ENCODE results near the gene CDC73.

Gene CDC73

DNA sequence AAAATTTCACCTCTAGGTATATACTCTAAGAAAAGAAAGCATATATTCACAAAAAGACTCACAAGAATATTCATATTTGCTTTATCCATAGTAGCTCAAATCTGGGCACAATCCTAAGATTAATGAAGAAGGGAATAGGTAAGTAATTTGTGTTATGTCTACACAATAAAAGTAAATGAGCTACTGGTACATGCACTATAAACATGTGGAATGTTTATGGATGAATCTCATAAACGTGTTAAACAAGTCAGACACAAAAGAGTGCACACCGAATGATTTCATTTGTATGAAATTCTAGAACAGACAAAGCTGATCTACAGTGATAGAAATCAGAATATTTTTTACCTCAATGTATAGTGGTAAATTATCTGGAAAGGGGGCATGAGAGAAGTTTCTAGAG, 179.9 kb downstream of the CDC73 start:
- DNase-seq: no peak

DNA sequence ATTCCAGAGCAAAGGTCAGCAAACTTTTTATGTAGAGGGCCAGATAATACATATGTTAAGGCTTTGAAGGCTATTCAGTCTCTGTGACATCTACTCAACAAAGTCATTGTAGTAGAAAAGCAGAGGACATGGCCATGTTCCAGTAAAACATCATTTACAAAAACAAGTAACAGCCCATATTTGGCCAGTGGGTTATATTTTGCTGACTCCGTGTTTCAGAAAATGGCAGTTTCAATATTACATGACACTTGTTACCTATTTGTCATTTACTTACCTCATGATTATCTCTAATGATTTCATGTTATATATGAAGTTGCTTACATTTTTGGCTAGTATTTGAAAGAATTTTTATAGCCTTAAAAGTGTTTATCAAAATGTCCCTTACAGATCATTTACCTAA, 182.0 kb downstream of the CDC73 start:
- DNase-seq: no peak

Data from CD4-positive, alpha-beta T cell treated with Interleukin-1 beta for 1 hour (primary cell).